ENCODE data around the gene PRR5L.

Gene PRR5L

DNA sequence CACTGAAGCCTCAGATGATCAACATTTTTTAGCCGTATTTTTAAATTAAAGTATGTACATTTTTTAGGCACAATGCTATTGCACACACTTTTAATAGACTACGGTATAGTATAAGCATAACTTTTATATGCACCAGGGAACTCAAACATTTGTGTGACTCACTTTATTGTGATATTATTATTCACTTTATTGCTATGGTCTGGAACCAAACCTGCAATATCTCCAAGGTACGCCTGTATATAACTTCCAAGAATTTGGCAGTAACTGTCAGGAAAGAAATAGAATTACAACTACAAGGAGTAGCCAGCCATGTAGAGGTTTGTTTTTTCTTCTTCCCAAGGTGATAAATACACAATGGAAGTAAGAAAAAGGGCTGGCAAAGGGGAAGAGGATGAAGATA lies 62.3 kb downstream of the PRR5L start:
- TF ChIP-seq CTCF (IDR thresholded peaks at IDR 0.05; ENCODE audit: insufficient read depth, low read length) (no peak), POLR2AphosphoS5 (IDR thresholded peaks at IDR 0.05; ENCODE audit: low read depth) (no peak), REST (IDR thresholded peaks at IDR 0.05; ENCODE audit: insufficient replicate concordance, low read depth) (no peak), SPI1 (IDR thresholded peaks at IDR 0.05; ENCODE audit: borderline replicate concordance, low read depth) (no peak), GABPA (IDR thresholded peaks at IDR 0.05; ENCODE audit: low read depth) (no peak)
- Histone ChIP-seq H3K27ac (replicated peaks) (no peak overlapping the region), H3K27me3 (ENCODE audit: insufficient read depth, poor library complexity, severe bottlenecking) (no peaks in the 10 kb centered on the region), H3K4me3 (replicated peaks; ENCODE audit: insufficient read depth, low read length) (no peak overlapping the region)
- no peak for DNase-seq (ENCODE audit: low read depth in 1 of 2, low spot score in 1 of 2)

DNA sequence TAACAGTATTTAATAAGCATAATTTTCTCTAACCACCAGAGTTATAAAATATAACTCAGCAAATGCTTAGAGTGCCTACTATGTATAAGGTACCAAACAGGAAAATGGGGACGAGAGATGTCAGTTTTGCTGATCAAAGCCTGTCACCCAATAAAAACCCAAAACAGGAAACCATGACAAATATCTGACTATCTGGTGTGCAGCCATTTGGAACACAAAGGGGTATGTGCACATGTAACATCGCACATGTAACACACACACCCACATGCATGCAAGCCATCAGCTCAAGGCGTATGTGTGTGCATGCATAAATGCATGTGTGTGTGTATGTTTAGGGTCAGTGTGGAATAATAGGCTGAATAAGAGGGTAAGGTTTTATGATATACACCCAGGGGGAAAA lies 64.2 kb downstream of the PRR5L start:
- TF ChIP-seq REST (IDR thresholded peaks at IDR 0.05; ENCODE audit: insufficient replicate concordance, low read depth) (no peak), GABPA (IDR thresholded peaks at IDR 0.05; ENCODE audit: low read depth) (no peak), POLR2AphosphoS5 (IDR thresholded peaks at IDR 0.05; ENCODE audit: low read depth) (no peak), CTCF (IDR thresholded peaks at IDR 0.05; ENCODE audit: insufficient read depth, low read length) (no peak), SPI1 (IDR thresholded peaks at IDR 0.05; ENCODE audit: borderline replicate concordance, low read depth) (no peak)
- no peak for DNase-seq (ENCODE audit: low read depth in 1 of 2, low spot score in 1 of 2)
- no peak overlapping the region for H3K4me3 ChIP-seq (replicated peaks; ENCODE audit: insufficient read depth, low read length)
- H3K27me3 ChIP-seq (ENCODE audit: insufficient read depth, poor library complexity, severe bottlenecking), result no peaks in the 10 kb centered on the region
- no peak overlapping the region for H3K27ac ChIP-seq (replicated peaks)

- DNase-seq (ENCODE audit: low read depth in 1 of 2, low spot score in 1 of 2), result no peak
- Histone ChIP-seq H3K27me3 (ENCODE audit: insufficient read depth, poor library complexity, severe bottlenecking) (no peaks in the 10 kb centered on the region), H3K4me3 (replicated peaks; ENCODE audit: insufficient read depth, low read length) (no peak overlapping the region), H3K27ac (replicated peaks) (no peak overlapping the region)
- no peak for TF ChIP-seq SPI1 (IDR thresholded peaks at IDR 0.05; ENCODE audit: borderline replicate concordance, low read depth)
- TF ChIP-seq REST (IDR thresholded peaks at IDR 0.05; ENCODE audit: insufficient replicate concordance, low read depth), result no peak
- no peak for TF ChIP-seq GABPA (IDR thresholded peaks at IDR 0.05; ENCODE audit: low read depth)
- no peak for TF ChIP-seq CTCF (IDR thresholded peaks at IDR 0.05; ENCODE audit: insufficient read depth, low read length)
- TF ChIP-seq POLR2AphosphoS5 (IDR thresholded peaks at IDR 0.05; ENCODE audit: low read depth), result no peak
Measured at GRCh38 chr11:36360826-36361415, 64.8 kb downstream of the PRR5L start.
